WI38 (cell line): ENCODE measurements around the gene TMCC1.

Experiments used
- H3K4me3 ChIP-seq: 2 replicates; pipeline ENCODE4 v1.5.1; 2011; ENCODE audit warnings: low read depth, mild to moderate bottlenecking, control low read depth, low read length
- CTCF ChIP-seq: IDR thresholded peaks from 2 replicates; pipeline ENCODE4 v1.5.1; 2012; ENCODE audit warnings: low read depth, mild to moderate bottlenecking, control low read depth, low read length

TMCC1 gene

GRCh38 chr3:129599607-129600006, 293.9 kb downstream of the TMCC1 start:
- no peak for TF ChIP-seq CTCF
- no peak overlapping the region for H3K4me3 ChIP-seq

- no peak for TF ChIP-seq CTCF
- no peak overlapping the region for H3K4me3 ChIP-seq
Observed at GRCh38 chr3:129599073-129599472, 294.4 kb downstream of the TMCC1 start.

- TF ChIP-seq CTCF = no peak
- no peak overlapping the region for H3K4me3 ChIP-seq
Observed at GRCh38 chr3:129598484-129598883, 295.0 kb downstream of the TMCC1 start.

GRCh38 chr3:129598000-129598381, 295.5 kb downstream of the TMCC1 start:
- no peak overlapping the region for H3K4me3 ChIP-seq
- no peak for TF ChIP-seq CTCF
